WTC11 (cell line): Measurements from ENCODE around the gene FOXG1. TPM values are rescaled to one million over a fixed set of nuclear protein-coding genes. Genes with fewer than 3 reads are reported as not detected.

Experiments used
- ATAC-seq: fragments of 200-7000 bp; cut with Tn5 transposase; 2 replicates; pipeline ENCODE4 v1.10.0; 2021; ENCODE audit warnings: mild to moderate bottlenecking, moderate library complexity
- CTCF ChIA-PET: fragments of 300-600 bp; sonication (Branson Sonifier 250); formaldehyde crosslinking; loops from one replicate; lab custom pipeline; 2021; ENCODE audit warnings: antibody characterized with exemption; lab: Charles Lee
- POLR2A ChIA-PET: fragments of 350-600 bp; sonication (Branson Sonifier 250); formaldehyde crosslinking; loops from one replicate; lab custom pipeline; 2021; ENCODE audit warnings: antibody characterized with exemption; lab: Charles Lee
- DNase-seq: peaks from one replicate; pipeline ENCODE4 v3.0.0; 2021; ENCODE audit warnings: low spot score
- H3K27ac Mint-ChIP-seq: 2 replicates; pipeline ENCODE4 v1.8.0; 2021; ENCODE audit warnings: mixed read lengths
- H3K27me3 Mint-ChIP-seq: 2 replicates; pipeline ENCODE4 v1.8.0; 2021; ENCODE audit warnings: low read depth, mild to moderate bottlenecking, moderate library complexity, mixed read lengths
- H3K36me3 Mint-ChIP-seq: 2 replicates; pipeline ENCODE4 v1.8.0; 2021; ENCODE audit warnings: mixed read lengths
- H3K4me1 Mint-ChIP-seq: 2 replicates; pipeline ENCODE4 v1.8.0; 2022; ENCODE audit warnings: mixed read lengths
- H3K4me3 Mint-ChIP-seq: 2 replicates; pipeline ENCODE4 v1.8.0; 2021; ENCODE audit warnings: mild to moderate bottlenecking, moderate library complexity, mixed read lengths
- H3K9me3 Mint-ChIP-seq: 2 replicates; pipeline ENCODE4 v1.8.0; 2021; ENCODE audit warnings: mixed read lengths
- MYBL2 ChIP-seq: sonication (generic); formaldehyde crosslinking; IDR thresholded peaks from 2 replicates; pipeline ENCODE4 v1.8.1; 2023; ENCODE audit warnings: mild to moderate bottlenecking, moderate library complexity, missing genetic modification reagents
- NR1H2 ChIP-seq: sonication (generic); formaldehyde crosslinking; IDR thresholded peaks from 2 replicates; pipeline ENCODE4 v1.9.0; 2021; ENCODE audit warnings: mild to moderate bottlenecking, moderate library complexity, missing genetic modification reagents
- PRRX2 ChIP-seq: fragments of 250-450 bp; sonication (Bioruptor Pico); IDR thresholded peaks from 2 replicates; pipeline ENCODE4 v1.8.0; 2021; ENCODE audit warnings: mild to moderate bottlenecking
- RORB ChIP-seq: fragments of 250-450 bp; sonication (Bioruptor Pico); IDR thresholded peaks from 2 replicates; pipeline ENCODE4 v1.9.0; 2021; ENCODE audit warnings: mild to moderate bottlenecking
- SOX15 ChIP-seq: fragments of 250-450 bp; sonication (Bioruptor Pico); IDR thresholded peaks from 2 replicates; pipeline ENCODE4 v1.9.0; 2021; ENCODE audit warnings: mild to moderate bottlenecking
- TEAD1 ChIP-seq: sonication (generic); formaldehyde crosslinking; IDR thresholded peaks from 2 replicates; pipeline ENCODE4 v1.8.0; 2022; ENCODE audit warnings: mild to moderate bottlenecking, missing genetic modification reagents
- ZBTB21 ChIP-seq: sonication (generic); formaldehyde crosslinking; IDR thresholded peaks from 2 replicates; pipeline ENCODE4 v1.8.1; 2023; ENCODE audit warnings: mild to moderate bottlenecking, missing genetic modification reagents, borderline replicate concordance
- ZNF671 ChIP-seq: fragments of 250-450 bp; sonication (Bioruptor Pico); IDR thresholded peaks from 2 replicates; pipeline ENCODE4 v1.8.0; 2021; ENCODE audit warnings: mild to moderate bottlenecking
- total RNA-seq: library from RNA; stranded (reverse); gene quantifications from 3 replicates; pipeline ENCODE4 v1.2.3, GENCODE V29; 2021
- TF ChIP-seq, protein P1 (sequence below): sonication (generic); formaldehyde crosslinking; IDR thresholded peaks from 2 replicates; pipeline ENCODE4 v1.8.1; 2022; ENCODE audit warnings: mild to moderate bottlenecking, moderate library complexity, missing genetic modification reagents
- TF ChIP-seq, protein P2 (sequence below): sonication (generic); formaldehyde crosslinking; IDR thresholded peaks from 2 replicates; pipeline ENCODE4 v1.8.1; 2023; ENCODE audit warnings: mild to moderate bottlenecking, missing genetic modification reagents, moderate library complexity
- TF ChIP-seq, protein P3 (sequence below): sonication (generic); formaldehyde crosslinking; IDR thresholded peaks from 2 replicates; pipeline ENCODE4 v1.8.1; 2022; ENCODE audit warnings: missing genetic modification reagents, borderline replicate concordance
- TF ChIP-seq, protein P4 (sequence below): sonication (generic); formaldehyde crosslinking; IDR thresholded peaks from 2 replicates; pipeline ENCODE4 v1.8.1; 2023; ENCODE audit warnings: mild to moderate bottlenecking, missing genetic modification reagents, moderate library complexity
- TF ChIP-seq, protein P5 (sequence below): sonication (generic); formaldehyde crosslinking; IDR thresholded peaks from 2 replicates; pipeline ENCODE4 v1.8.0; 2022; ENCODE audit warnings: mild to moderate bottlenecking, missing genetic modification reagents
- TF ChIP-seq, protein P6 (sequence below): sonication (generic); formaldehyde crosslinking; conservative IDR thresholded peaks from 2 replicates; pipeline ENCODE4 v1.8.1; 2023; ENCODE audit warnings: mild to moderate bottlenecking, low read depth, missing genetic modification reagents, moderate library complexity
- TF ChIP-seq, protein P7 (sequence below): fragments of 250-450 bp; sonication (Bioruptor Pico); conservative IDR thresholded peaks from 2 replicates; pipeline ENCODE4 v1.9.0; 2021; ENCODE audit warnings: mild to moderate bottlenecking

The FOXG1 gene
- total RNA-seq, 1 experiment from 2014 or later, result 0.09 TPM

DNA sequence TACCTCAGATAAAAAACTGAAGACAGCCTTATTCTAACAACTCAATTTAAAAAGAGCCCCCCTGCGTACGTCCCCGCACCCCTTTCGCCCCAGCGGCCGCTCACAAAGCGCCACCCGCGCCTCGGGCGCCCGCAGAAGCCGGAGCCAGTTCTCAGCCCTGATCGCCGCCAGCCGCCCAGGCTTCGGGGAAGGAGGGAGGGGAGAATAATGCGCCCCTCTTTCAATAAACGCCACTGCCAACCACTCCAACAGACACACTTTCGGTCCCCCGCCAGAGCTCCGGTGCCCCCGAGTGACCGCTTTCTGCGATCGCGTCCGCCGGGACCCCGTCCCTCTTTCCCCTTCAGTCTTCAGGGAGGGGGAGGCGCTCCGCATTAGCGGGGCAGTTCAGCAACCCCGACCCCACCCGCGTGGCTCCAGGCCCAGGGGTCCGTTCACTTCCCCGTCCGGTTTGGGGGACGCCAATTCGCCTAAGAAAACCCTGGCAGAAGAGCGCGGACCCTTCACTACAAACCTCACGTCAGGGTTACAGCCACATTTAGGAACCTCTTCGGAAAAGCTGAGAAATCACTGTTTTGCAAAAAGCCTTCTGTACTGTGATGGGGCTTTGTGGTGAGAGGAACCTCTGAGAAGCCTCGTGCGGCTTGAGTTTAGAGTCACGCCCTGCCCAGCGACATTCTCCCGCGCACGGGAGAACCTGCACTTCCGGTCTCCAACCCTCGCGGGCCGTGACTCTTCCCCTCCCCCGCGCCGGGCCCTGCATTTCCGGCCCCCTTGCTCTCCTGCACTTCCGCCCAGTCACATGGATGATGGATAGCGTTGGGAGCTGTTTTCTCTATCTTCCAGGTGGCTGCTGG, 18.7 kb downstream of the FOXG1 start (continued):
- TF ChIP-seq MYBL2 (CRISPR knock-in tag), result peak; percentile 89
- TF ChIP-seq ZBTB21 (CRISPR knock-in tag), result no peak
- TF ChIP-seq, protein P1, sequence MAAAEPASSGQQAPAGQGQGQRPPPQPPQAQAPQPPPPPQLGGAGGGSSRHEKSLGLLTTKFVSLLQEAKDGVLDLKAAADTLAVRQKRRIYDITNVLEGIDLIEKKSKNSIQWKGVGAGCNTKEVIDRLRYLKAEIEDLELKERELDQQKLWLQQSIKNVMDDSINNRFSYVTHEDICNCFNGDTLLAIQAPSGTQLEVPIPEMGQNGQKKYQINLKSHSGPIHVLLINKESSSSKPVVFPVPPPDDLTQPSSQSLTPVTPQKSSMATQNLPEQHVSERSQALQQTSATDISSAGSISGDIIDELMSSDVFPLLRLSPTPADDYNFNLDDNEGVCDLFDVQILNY (CRISPR knock-in tag), result 0 out of 2 replicates have a peak, but pooled peaks have one; percentile 58
- TF ChIP-seq, protein P2, sequence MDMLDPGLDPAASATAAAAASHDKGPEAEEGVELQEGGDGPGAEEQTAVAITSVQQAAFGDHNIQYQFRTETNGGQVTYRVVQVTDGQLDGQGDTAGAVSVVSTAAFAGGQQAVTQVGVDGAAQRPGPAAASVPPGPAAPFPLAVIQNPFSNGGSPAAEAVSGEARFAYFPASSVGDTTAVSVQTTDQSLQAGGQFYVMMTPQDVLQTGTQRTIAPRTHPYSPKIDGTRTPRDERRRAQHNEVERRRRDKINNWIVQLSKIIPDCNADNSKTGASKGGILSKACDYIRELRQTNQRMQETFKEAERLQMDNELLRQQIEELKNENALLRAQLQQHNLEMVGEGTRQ (CRISPR knock-in tag), result no peak

DNA sequence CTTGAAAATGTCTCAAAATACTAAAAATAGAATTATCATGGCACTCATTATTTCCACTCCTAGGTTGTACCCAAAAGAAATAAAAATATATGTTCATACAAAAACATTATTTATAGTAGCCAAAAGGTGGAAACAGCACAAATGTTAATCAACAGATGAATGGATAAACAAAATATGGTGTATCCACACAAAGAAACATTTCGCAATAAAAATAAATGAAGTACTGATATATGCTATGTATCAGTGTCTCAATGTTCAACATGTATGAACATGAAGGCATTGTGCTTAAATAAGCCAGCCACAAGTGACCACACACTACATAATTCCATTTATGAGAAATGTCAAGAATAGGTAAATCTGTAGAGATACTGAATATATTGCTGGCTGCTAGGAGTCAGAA, 40.9 kb downstream of the FOXG1 start:
- ChIA-PET POLR2A (no interaction called here), CTCF (no interaction called here)
- ATAC-seq, result no peak
- Mint-ChIP-seq H3K27me3 (no peaks in the 10 kb centered on the region), H3K27ac (no peak overlapping the region), H3K4me1 (peaks cover 9% of the 10 kb centered on the region), H3K36me3 (peaks cover 4% of the 10 kb centered on the region; the same call in 1 of the 2 replicates), H3K9me3 (peaks cover 13% of the 10 kb centered on the region), H3K4me3 (no peak overlapping the region)
- no peak for TF ChIP-seq SOX15
- TF ChIP-seq, protein P3, sequence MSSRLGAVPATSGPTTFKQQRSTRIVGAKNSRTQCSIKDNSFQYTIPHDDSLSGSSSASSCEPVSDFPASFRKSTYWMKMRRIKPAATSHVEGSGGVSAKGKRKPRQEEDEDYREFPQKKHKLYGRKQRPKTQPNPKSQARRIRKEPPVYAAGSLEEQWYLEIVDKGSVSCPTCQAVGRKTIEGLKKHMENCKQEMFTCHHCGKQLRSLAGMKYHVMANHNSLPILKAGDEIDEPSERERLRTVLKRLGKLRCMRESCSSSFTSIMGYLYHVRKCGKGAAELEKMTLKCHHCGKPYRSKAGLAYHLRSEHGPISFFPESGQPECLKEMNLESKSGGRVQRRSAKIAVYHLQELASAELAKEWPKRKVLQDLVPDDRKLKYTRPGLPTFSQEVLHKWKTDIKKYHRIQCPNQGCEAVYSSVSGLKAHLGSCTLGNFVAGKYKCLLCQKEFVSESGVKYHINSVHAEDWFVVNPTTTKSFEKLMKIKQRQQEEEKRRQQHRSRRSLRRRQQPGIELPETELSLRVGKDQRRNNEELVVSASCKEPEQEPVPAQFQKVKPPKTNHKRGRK (CRISPR knock-in tag), result no peak
- TF ChIP-seq TEAD1, result no peak
- TF ChIP-seq PRRX2 (CRISPR knock-in tag), result no peak
- TF ChIP-seq, protein P4, sequence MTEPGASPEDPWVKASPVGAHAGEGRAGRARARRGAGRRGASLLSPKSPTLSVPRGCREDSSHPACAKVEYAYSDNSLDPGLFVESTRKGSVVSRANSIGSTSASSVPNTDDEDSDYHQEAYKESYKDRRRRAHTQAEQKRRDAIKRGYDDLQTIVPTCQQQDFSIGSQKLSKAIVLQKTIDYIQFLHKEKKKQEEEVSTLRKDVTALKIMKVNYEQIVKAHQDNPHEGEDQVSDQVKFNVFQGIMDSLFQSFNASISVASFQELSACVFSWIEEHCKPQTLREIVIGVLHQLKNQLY, result no peak
- no peak for TF ChIP-seq RORB
- TF ChIP-seq, protein P5, sequence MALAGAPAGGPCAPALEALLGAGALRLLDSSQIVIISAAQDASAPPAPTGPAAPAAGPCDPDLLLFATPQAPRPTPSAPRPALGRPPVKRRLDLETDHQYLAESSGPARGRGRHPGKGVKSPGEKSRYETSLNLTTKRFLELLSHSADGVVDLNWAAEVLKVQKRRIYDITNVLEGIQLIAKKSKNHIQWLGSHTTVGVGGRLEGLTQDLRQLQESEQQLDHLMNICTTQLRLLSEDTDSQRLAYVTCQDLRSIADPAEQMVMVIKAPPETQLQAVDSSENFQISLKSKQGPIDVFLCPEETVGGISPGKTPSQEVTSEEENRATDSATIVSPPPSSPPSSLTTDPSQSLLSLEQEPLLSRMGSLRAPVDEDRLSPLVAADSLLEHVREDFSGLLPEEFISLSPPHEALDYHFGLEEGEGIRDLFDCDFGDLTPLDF, result no peak
- TF ChIP-seq, protein P6, sequence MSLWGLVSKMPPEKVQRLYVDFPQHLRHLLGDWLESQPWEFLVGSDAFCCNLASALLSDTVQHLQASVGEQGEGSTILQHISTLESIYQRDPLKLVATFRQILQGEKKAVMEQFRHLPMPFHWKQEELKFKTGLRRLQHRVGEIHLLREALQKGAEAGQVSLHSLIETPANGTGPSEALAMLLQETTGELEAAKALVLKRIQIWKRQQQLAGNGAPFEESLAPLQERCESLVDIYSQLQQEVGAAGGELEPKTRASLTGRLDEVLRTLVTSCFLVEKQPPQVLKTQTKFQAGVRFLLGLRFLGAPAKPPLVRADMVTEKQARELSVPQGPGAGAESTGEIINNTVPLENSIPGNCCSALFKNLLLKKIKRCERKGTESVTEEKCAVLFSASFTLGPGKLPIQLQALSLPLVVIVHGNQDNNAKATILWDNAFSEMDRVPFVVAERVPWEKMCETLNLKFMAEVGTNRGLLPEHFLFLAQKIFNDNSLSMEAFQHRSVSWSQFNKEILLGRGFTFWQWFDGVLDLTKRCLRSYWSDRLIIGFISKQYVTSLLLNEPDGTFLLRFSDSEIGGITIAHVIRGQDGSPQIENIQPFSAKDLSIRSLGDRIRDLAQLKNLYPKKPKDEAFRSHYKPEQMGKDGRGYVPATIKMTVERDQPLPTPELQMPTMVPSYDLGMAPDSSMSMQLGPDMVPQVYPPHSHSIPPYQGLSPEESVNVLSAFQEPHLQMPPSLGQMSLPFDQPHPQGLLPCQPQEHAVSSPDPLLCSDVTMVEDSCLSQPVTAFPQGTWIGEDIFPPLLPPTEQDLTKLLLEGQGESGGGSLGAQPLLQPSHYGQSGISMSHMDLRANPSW (CRISPR knock-in tag), result no peak
- no peak for TF ChIP-seq NR1H2
- TF ChIP-seq, protein P7, sequence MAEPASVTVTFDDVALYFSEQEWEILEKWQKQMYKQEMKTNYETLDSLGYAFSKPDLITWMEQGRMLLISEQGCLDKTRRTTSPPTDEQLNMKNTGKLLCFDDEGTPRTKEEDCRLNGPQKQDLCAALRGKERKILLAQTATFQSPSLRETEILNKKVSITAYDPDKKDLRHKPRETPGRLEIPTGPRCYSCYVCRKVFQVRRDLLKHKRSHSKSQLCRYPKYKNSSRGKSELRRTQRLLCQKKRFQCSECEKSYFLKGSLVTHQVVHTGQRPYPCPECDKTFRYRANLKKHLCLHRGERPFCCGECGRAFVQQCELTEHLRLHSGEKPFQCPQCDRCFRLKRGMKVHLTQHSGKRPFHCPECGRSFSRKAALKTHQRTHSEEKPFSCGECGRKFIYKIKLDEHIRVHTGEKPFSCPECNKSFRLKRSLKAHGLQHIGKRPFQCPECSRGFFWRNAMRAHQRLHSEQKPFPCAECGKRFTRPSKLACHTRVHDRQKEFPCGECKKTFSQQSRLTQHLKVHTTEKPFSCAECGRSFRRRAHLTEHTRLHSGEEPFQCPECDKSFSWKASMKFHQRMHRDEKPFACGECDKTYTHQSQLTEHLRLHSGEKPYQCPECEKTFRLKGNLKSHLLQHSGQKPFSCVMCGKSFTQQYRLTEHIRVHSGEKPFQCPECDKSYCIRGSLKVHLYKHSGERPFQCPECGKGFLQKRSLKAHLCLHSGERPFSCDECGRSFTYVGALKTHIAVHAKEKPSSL, result no peak
- TF ChIP-seq ZNF671 (CRISPR knock-in tag), result no peak
- DNase-seq, result no peak
